Activated T-cell treated with anti-CD3 and anti-CD28 coated beads, Interleukin-2, amount 50 U/mL, for 24 hours (primary cell): ENCODE measurements around the gene MTUS2.
"Not testable (repeated sequence)": the region's sequence is repeated elsewhere in the genome, so short reads cannot be mapped to it uniquely, and the experiment has no call there.

Experiments
- DNase-seq: peaks from one replicate; pipeline ENCODE4 v3.0.0-alpha.2; 2020
- H3K27ac Mint-ChIP-seq: 2 replicates; pipeline ENCODE4 v1.8.0; 2020; ENCODE audit warnings: mild to moderate bottlenecking, mixed read lengths
- H3K27me3 Mint-ChIP-seq: 2 replicates; pipeline ENCODE4 v1.8.0; 2020; ENCODE audit warnings: mixed read lengths
- H3K36me3 Mint-ChIP-seq: 2 replicates; pipeline ENCODE4 v1.8.0; 2020; ENCODE audit warnings: low read depth, mixed read lengths
- H3K4me1 Mint-ChIP-seq: 2 replicates; pipeline ENCODE4 v1.8.0; 2020; ENCODE audit warnings: low read depth, mixed read lengths
- H3K4me3 Mint-ChIP-seq: 2 replicates; pipeline ENCODE4 v1.8.0; 2020; ENCODE audit warnings: mild to moderate bottlenecking, moderate library complexity, mixed read lengths
- H3K9me3 Mint-ChIP-seq: 2 replicates; pipeline ENCODE4 v1.8.0; 2020; ENCODE audit warnings: mixed read lengths

Gene MTUS2

DNA sequence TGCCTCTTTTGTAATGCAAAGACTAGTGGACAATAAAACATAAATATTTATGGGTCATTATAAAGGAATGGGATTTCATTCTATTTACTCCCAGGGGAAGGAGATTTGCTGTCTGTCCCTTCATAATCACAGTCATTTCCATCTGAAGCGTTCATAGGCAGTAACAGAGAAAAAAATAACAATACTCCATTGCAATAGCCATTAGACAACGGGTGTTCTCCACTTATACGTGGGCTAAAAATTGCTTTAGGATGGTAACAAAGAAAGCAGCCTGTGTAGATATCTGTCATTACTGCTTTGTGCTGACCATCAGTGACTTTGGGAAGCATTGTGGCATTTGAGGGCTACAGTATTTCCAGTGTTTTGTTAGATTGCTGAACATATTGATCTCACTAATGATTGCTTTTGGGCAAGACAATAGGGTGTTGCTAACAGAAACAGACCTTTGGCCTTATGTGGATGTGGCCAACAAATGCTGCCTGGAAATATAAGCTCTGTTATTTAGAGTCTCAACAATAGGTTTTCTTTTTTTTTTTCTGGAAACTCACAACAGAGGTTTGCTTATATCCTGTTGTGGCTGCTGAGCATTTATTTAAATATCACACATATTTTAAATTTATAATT is 355.2 kb downstream of the MTUS2 start:
- Mint-ChIP-seq H3K4me1 (no peaks in the 10 kb centered on the region), H3K36me3 (no peaks in the 10 kb centered on the region), H3K27ac (no peak overlapping the region), H3K27me3 (no peaks in the 10 kb centered on the region), H3K4me3 (no peak overlapping the region), H3K9me3 (no peaks in the 10 kb centered on the region)
- no peak for DNase-seq

DNA sequence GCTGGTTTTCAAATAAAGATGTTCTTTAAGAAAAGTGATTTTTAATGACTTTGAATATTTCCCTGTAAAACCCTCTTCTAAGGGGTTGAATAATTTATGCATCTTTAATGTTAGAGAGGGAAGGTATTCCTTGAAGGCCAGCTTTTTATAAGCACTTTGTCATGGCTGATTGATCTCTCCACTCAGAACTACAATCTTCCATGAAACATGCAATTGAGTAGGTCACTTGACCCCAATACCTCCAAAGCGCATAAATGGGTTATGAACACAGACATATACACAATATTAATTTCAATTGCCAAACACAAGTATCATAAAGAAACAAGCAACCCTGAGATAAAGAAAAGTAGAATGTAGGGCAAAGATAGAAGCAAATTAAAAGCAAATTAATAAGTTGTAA is 359.9 kb downstream of the MTUS2 start:
- Mint-ChIP-seq H3K4me1 (no peaks in the 10 kb centered on the region), H3K36me3 (no peaks in the 10 kb centered on the region), H3K4me3 (no peak overlapping the region), H3K27me3 (peaks cover 2% of the 10 kb centered on the region), H3K9me3 (peaks cover 12% of the 10 kb centered on the region), H3K27ac (no peak overlapping the region)
- DNase-seq = no peak

DNA sequence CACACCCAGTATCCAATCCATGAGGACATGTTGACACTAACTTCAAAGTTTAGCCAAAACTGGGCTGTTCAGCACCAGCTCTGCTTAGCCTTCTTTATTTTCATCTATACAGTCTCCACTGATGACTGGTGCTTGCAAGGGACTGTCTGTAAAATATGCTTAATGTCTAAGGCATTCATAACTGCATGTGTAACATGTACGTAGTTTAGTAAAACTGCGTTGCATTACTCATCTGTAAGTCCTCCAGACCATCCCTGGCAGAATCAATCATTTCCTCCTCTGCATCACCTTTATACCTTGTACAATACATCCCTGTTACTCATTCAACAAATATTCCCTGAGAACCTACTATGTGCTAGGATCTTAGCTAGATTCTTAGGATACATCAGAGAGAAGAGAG is 362.1 kb downstream of the MTUS2 start:
- H3K27ac Mint-ChIP-seq = no peak overlapping the region

DNA sequence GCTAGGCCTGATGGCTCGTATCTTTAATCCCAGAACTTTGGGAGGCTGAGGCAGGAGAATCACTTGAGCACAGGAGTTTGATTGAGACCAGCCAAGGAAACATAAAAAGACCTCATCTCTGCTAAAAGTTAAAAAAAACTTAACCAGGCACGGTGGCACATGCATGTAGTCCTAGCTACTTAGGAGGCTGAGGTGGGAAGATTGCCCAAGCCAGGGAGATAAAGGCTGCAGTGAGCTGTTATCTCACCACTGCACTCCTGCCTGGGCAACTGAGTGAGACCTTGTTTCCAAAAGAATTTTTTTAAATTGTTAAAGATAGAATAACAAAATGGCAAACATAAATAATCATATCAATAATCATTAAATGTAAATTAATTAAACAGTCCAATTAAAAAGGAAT is 365.8 kb downstream of the MTUS2 start:
- Mint-ChIP-seq H3K4me3 (no peak overlapping the region), H3K27ac (no peak overlapping the region), H3K9me3 (peaks cover 21% of the 10 kb centered on the region), H3K4me1 (no peaks in the 10 kb centered on the region), H3K36me3 (no peaks in the 10 kb centered on the region), H3K27me3 (peaks cover 2% of the 10 kb centered on the region)
- DNase-seq = no peak

More for the DNA sequence above, 362.1 kb downstream of the MTUS2 start:
- H3K4me1 Mint-ChIP-seq = no peaks in the 10 kb centered on the region
- H3K36me3 Mint-ChIP-seq = no peaks in the 10 kb centered on the region
- no peak overlapping the region for H3K4me3 Mint-ChIP-seq
- DNase-seq = no peak
- peaks cover 21% of the 10 kb centered on the region for H3K9me3 Mint-ChIP-seq
- peaks cover 2% of the 10 kb centered on the region for H3K27me3 Mint-ChIP-seq

DNA sequence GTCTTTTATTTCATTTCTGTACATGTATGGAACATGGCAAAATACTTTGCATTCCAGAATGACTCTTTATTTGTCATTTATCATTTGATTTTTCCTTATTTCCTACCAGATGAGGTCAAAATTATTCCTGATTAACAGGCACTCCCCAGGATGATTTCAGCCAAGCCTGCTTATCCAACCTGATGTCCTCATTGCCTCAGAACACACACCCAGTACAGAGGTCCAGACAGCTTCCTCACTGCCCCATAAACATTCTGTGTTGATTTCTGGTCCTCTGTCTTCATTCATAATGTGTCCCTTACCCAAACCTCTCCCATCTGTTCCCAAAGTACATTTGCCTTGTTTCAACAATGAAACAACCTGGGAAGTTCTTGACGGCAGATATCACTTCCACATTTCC is 367.4 kb downstream of the MTUS2 start:
- no peaks in the 10 kb centered on the region for H3K36me3 Mint-ChIP-seq
- H3K27me3 Mint-ChIP-seq = no peaks in the 10 kb centered on the region
- H3K27ac Mint-ChIP-seq = no peak overlapping the region
- H3K9me3 Mint-ChIP-seq = peaks cover 21% of the 10 kb centered on the region
- no peak overlapping the region for H3K4me3 Mint-ChIP-seq
- H3K4me1 Mint-ChIP-seq = no peaks in the 10 kb centered on the region
- no peak for DNase-seq

DNA sequence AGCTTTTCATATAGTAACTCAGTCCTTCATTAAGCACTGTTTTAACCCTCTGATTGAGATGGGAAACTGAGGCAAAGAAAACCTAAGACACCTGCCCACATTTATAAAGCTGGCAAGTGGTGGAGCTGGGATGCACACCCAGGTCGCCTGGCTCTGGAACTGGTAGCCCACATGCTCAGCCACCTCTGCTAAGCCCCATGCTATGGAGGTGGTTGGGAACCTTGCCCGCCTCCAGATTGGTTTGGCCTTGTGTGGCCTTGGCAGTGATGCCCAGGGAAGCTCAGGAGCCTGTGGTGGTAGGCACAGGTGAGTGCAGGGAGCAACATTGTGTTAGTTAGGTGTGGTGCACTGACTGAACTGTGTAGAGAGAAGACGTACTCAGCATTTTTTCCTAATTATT is 370.2 kb downstream of the MTUS2 start:
- no peaks in the 10 kb centered on the region for H3K36me3 Mint-ChIP-seq
- H3K4me1 Mint-ChIP-seq = no peaks in the 10 kb centered on the region
- H3K27me3 Mint-ChIP-seq = no peaks in the 10 kb centered on the region
- H3K27ac Mint-ChIP-seq = no peak overlapping the region
- H3K9me3 Mint-ChIP-seq = peaks cover 16% of the 10 kb centered on the region
- no peak overlapping the region for H3K4me3 Mint-ChIP-seq
- DNase-seq = no peak

DNA sequence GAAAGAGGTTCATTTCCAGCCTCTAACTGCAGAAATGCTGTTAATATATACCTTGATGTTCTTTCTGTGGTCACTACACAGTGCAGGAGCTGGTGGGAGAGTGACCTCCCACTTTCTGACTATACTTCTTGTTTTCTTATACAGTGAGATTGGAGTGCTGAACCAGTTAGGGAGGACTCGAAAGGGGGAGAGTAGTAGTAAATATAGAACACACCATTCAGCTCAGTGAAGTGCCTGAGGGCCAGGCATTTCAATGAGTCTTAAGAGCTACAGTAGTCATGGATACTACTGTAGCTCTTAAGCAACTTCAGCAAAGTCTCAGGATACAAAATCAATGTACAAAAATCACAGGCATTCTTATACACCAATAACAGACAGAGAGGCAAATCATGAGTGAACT is 372.9 kb downstream of the MTUS2 start:
- no peak for DNase-seq
- H3K27me3 Mint-ChIP-seq = no peaks in the 10 kb centered on the region
- H3K9me3 Mint-ChIP-seq = peaks cover 22% of the 10 kb centered on the region
- no peak overlapping the region for H3K27ac Mint-ChIP-seq
- no peaks in the 10 kb centered on the region for H3K4me1 Mint-ChIP-seq
- H3K36me3 Mint-ChIP-seq = no peaks in the 10 kb centered on the region
- H3K4me3 Mint-ChIP-seq = no peak overlapping the region

DNA sequence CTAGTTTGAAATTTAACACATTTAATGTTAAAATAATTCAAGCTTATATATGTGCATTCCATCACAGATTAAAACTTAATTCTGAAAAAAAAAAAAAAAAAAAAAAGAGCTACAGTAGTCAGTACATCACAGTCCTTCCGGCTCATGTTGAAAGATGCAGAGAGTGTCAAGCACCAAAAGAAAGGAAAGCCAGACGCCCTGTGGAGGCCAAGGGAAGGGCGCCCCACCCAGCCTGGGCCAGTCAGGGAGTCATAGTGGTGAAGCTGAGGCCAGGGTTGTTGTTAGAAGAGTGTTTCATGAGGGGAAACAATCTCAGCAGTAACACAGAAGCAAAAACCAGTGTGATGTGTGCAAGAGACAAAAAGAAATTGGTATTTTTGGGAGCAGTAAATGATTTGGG is 375.3 kb downstream of the MTUS2 start:
- H3K4me3 Mint-ChIP-seq = no peak overlapping the region
- H3K27me3 Mint-ChIP-seq = no peaks in the 10 kb centered on the region
- H3K4me1 Mint-ChIP-seq = no peaks in the 10 kb centered on the region
- DNase-seq = no peak
- H3K36me3 Mint-ChIP-seq = no peaks in the 10 kb centered on the region
- peaks cover 27% of the 10 kb centered on the region for H3K9me3 Mint-ChIP-seq
- no peak overlapping the region for H3K27ac Mint-ChIP-seq

DNA sequence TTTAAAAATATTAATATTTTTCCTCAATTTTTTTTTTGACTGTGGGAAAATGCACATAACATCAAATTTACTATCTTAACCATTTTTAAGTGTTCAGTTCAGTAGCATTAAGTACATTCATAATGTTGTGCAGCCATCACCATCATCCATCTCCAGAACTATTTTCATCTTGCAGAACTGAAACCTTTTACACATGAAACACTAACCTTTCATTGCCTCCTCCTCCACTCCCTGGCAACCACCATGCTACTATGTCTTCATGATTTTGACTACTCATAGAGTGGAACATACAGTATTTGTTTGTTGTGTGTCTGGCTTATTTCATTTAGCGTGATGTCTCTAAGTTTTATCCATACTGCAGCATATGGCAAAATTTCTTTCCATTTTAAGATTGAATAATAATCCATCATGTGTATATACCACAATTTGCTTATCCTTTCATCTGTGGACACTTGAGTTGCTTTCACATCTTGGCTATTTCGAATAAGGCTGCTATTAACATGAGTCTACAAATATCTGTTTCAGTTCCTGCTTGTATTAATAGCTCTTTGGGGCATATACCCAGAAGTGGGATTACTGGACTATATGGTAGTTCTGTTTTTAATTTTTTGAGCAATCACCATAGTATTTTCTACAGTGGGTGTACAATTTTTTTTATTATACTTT is 376.4 kb downstream of the MTUS2 start:
- Mint-ChIP-seq H3K9me3 (peaks cover 27% of the 10 kb centered on the region), H3K36me3 (no peaks in the 10 kb centered on the region), H3K4me1 (no peaks in the 10 kb centered on the region), H3K4me3 (no peak overlapping the region), H3K27me3 (no peaks in the 10 kb centered on the region), H3K27ac (no peak overlapping the region)
- no peak for DNase-seq

DNA sequence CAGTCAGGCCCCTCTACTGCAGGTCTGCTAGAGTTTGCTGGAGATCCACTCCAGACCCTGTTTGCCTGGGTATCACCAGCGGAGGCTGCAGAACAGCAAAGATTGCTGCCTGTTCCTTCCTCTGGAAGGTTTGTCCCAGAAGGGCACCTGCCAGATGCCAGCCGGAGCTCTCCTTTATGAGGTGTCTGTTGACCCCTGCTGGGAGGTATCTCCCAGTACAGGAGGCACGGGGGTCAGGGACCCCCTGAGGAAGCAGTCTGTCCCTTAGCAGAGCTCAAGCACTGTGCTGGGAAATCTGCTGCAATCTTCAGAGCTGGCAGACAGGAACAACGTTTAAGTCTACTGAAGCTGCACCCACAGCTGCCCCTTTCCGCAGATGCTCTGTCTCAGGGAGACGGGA is 382.6 kb downstream of the MTUS2 start:
- not testable (repeated sequence) for H3K4me3 Mint-ChIP-seq, H3K27ac Mint-ChIP-seq, H3K9me3 Mint-ChIP-seq, H3K4me1 Mint-ChIP-seq, H3K27me3 Mint-ChIP-seq, H3K36me3 Mint-ChIP-seq, DNase-seq

DNA sequence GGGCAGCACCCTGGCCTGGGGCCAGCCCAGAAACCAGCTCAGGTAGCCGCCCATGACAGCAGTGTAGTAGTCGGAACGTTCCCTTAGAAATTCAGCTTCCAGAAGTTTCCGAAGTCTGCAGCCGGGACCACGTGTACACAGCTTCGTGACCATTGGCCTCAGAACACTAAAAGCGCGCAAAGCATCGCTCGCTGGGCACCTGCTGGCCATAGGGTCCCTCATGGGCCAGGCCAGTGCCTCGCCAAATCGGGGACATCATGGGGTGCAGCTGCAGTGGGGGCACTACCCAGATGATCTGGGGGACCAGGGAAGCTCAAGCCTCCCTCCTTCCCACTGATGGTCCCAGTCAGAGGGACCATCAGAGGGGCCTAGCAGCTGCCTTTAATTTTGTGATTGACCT is 384.5 kb downstream of the MTUS2 start:
- no peak for DNase-seq
- Mint-ChIP-seq H3K4me3 (no peak overlapping the region), H3K27ac (no peak overlapping the region), H3K27me3 (no peaks in the 10 kb centered on the region), H3K4me1 (no peaks in the 10 kb centered on the region), H3K9me3 (peaks cover 6% of the 10 kb centered on the region), H3K36me3 (no peaks in the 10 kb centered on the region)

DNA sequence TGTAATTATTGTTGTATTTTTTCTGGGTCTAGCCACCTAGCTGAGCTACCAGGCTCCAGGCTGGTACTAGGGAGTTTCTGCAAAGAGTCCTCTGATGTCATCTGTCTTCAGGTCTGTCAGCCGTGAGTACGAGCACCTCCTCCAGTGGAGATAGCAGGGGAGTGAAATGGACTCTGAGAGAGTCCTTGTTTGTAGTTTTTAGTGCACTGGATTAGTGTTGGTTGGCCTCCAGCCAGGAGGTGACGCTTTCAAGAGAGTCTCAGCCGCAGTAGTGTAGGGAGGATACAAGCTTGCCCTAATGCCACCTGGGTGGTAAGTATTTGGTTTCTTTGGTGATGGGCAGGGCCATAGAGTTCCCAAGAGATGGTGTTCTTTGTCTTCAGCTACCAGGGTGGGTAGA is 390.5 kb downstream of the MTUS2 start:
- Mint-ChIP-seq H3K9me3 (peaks cover 3% of the 10 kb centered on the region), H3K4me3 (no peak overlapping the region), H3K36me3 (no peaks in the 10 kb centered on the region), H3K27ac (no peak overlapping the region), H3K27me3 (peaks cover 2% of the 10 kb centered on the region), H3K4me1 (no peaks in the 10 kb centered on the region)
- DNase-seq = no peak

DNA sequence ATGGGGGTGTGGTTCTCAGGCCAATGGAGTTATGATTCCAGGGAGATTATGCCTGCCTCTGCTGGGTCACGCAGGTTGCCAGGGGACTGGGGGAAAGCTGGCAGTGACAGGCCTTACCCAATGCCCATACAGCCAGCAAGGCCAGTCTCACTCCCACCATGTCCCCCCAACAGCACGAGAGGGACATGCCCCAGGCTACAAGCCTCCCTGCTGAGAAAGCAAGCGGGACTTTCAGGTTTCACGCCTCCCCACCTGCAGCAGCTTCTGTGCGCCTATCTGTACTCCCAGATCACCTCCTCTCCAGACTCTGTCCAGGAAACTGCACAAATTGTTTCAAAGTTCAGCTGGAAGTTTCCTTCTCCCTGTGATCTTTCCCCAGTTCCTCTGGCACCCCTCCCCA is 391.0 kb downstream of the MTUS2 start:
- not testable (repeated sequence) for H3K4me1 Mint-ChIP-seq, H3K36me3 Mint-ChIP-seq, H3K9me3 Mint-ChIP-seq, H3K4me3 Mint-ChIP-seq, H3K27ac Mint-ChIP-seq, H3K27me3 Mint-ChIP-seq, DNase-seq

DNA sequence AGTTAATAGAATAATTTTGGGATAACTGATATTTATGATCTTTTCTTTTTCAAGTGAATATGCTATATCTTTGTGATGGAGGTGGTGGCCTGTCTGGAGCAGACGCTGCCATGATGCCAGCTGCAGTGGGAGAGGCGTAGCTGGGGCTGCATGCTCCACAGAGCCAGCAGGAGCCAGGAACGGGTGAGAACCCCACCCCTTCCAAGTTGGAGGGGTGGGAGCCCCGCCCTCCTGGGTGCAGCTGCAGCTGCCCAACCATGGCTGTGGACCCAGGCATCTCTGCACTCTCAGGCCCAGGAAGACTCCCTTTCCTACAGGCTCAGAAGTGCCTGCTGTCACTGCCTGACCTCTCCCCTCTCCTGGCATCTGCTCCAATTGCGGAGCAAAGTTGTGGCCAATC is 402.3 kb downstream of the MTUS2 start:
- no peaks in the 10 kb centered on the region for H3K36me3 Mint-ChIP-seq
- H3K27ac Mint-ChIP-seq = no peak overlapping the region
- DNase-seq = no peak
- H3K4me1 Mint-ChIP-seq = no peaks in the 10 kb centered on the region
- H3K9me3 Mint-ChIP-seq = peaks cover 14% of the 10 kb centered on the region
- no peaks in the 10 kb centered on the region for H3K27me3 Mint-ChIP-seq
- no peak overlapping the region for H3K4me3 Mint-ChIP-seq

DNA sequence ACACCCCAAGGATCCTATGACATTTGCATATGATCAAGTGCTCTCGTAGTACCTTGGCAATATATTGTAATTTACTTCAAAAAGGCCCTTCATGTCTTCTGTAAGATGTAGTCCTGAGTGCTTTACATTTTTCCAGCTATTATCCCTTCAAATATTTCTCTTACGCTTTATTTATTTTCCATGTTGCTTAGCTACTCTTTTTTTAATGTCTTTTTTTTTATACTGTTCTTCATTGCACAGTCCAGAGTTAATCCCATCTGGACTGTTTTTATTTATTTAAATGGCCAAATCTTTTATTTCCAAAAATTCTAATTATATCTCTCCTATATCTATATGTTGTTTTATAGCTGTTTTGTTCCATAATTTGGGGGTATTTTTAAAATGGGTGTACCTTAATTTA is 404.1 kb downstream of the MTUS2 start:
- Mint-ChIP-seq H3K36me3 (no peaks in the 10 kb centered on the region), H3K27me3 (no peaks in the 10 kb centered on the region), H3K4me3 (no peak overlapping the region), H3K4me1 (no peaks in the 10 kb centered on the region), H3K9me3 (peaks cover 7% of the 10 kb centered on the region), H3K27ac (no peak overlapping the region)
- DNase-seq = no peak

DNA sequence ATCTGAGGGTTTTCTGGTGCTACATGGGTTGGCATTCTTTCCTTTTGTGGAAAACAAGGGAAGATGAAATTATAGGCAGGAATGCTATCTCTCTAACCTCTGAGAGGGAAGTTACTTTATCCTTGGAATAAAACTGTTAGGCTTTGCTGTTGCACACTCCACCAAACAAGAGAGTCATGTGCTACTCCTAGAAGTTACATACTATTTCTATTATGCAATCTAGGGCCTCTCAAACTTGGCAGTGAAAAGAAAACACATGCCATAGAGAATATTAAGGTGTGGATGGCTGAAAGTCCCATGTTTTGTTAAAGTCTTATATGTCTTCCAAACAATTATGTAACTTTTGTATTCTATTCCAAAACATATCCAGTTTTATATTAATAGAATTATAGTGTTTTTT is 407.4 kb downstream of the MTUS2 start:
- H3K36me3 Mint-ChIP-seq = no peaks in the 10 kb centered on the region
- H3K4me1 Mint-ChIP-seq = no peaks in the 10 kb centered on the region
- no peaks in the 10 kb centered on the region for H3K27me3 Mint-ChIP-seq
- no peak overlapping the region for H3K4me3 Mint-ChIP-seq
- no peak for DNase-seq
- H3K9me3 Mint-ChIP-seq = peaks cover 2% of the 10 kb centered on the region
- no peak overlapping the region for H3K27ac Mint-ChIP-seq
